Measurements from ENCODE around the gene ASPM.

DNA sequence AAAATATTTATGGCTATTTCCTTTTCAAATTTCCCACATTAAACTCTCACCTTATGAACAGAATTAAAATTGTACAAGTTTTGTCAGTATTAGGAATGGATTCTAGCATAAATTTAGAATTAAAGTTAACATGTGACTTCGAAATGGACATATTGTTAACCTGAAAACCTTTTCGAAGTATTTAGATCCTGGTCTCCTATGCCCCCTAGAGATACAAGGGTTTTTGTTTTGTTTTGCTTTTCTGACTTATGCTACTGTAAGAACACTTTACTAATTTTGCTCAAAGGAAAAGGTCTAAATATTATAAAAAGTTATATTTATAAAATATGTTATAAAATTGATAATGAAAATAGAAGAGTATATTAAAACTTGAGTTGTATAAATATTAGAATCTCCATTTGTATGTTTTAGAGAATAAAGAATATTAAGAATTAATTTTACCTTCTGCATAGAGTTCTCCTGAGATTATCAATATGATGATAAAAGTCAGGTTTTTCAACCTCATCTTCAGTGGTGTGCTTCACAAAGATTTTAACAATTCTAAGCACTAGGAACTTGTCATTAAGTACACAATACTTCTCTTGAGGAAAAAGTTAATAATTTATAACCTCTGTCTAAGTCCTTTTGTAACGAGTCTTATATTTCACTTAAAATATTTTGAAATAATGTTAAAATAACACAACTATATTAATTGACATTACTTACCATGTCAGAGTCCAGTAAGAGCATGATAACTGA, 79.6 kb downstream of the ASPM start, which contains the start of gene F13B:
- TF ChIP-seq EZH2 (IDR thresholded peaks at IDR 0.05; ENCODE audit: low read length): no peak
- TF ChIP-seq CTCF (optimal IDR thresholded peaks at IDR 0.05 in 1 of 3, IDR thresholded peaks at IDR 0.05 in 1 of 3, conservative IDR thresholded peaks at IDR 0.05 in 1 of 3; ENCODE audit: extremely low read depth in 1 of 3, insufficient read depth in 2 of 3, low read length in 3 of 3): no peak
